Stimulated activated CD8-positive, alpha-beta memory T cell treated with anti-CD3 and anti-CD28 coated beads, Interleukin-15, amount 100 ng/mL, for 4 hours (primary cell): ENCODE measurements around the gene FSD1.

Experiments used
- DNase-seq, 2 donors: peaks; one replicate each; pipeline ENCODE4 v3.0.0-alpha.2; 2020; ENCODE audit warnings: low read depth in 2 of 2

The FSD1 gene

GRCh38 chr19:4365341-4365740, 60.9 kb downstream of the FSD1 start:
- DNase-seq, result no peak

- no peak for DNase-seq
These were observed 61.6 kb downstream of the FSD1 start for GRCh38 chr19:4365791-4366665.

- no peak for DNase-seq
These were observed 62.4 kb downstream of the FSD1 start for GRCh38 chr19:4366666-4367335.

- DNase-seq, result no peak
These were observed 62.9 kb downstream of the FSD1 start for GRCh38 chr19:4367336-4367723.

- DNase-seq, result no peak
These were observed 63.4 kb downstream of the FSD1 start for GRCh38 chr19:4367781-4368127.

- no peak for DNase-seq
These were observed 63.9 kb downstream of the FSD1 start for GRCh38 chr19:4368128-4368820.

GRCh38 chr19:4369109-4369887, 64.9 kb downstream of the FSD1 start:
- peak; percentile 34 to 49 for DNase-seq

GRCh38 chr19:4369888-4370260, 65.5 kb downstream of the FSD1 start:
- DNase-seq, result peak; percentile 62 to 63

GRCh38 chr19:4370418-4371041, 66.1 kb downstream of the FSD1 start:
- DNase-seq, result no peak

GRCh38 chr19:4371247-4372164, 67.1 kb downstream of the FSD1 start:
- no peak for DNase-seq

- DNase-seq, result no peak
These were observed 68.0 kb downstream of the FSD1 start for GRCh38 chr19:4372165-4373012.

- no peak for DNase-seq
These were observed 68.6 kb downstream of the FSD1 start for GRCh38 chr19:4373013-4373367.
